ENCODE measurements around the gene IGF1R.

The IGF1R gene

DNA sequence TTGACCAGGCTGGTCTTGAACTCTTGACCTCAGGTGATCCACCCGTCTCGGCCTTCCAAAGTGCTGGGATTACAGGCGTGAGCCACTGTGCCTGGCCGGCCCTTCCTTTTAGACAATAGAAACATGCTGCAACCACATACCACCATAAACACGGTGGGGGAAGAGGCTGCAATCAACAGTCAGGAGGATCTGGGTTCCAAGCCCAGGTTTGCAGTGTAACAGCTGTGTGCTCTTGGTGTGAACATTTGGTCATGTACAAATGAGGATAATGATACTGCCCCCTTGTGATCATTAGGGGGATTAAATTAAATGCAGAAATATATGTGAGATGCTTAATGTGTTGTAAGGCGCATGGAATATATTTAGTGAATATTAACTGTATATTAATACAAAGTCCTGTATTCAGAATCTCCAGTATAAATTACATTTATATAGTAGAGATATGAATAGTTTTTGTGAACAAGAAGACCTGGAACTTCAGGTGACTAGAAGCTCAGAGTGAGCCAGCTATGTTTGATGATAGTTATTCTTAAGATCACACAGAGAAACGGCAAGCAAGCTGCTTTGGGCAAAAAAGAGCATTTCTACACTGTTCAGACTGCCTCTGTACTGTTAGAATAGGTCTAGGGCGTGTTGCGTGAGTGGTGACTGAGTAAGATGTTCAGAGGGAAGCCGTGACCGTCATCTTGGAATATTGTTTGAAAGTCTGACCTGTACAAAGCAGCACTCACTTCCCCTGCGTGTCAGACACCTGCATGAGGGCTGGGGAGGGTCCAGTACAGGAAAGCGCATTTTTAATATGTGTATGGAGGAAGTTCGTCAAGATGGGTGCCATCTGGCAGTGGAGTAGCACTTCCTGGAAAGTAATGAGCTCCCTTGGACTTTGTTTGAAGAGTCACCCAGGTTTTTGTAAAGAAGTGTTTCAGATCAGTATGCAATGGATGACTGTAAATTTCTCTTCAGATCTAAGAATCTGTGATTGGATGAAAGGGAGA is 233.5 kb downstream of the IGF1R start:
- Histone ChIP-seq H3K4me3 (ENCODE audit: low read depth, low read length) (no peak overlapping the region), H3K36me3 (ENCODE audit: control insufficient read depth, insufficient read depth, low read length) (no peaks in the 10 kb centered on the region), H3K4me1 (ENCODE audit: control insufficient read depth, insufficient read depth, low read length) (peaks cover 26% of the 10 kb centered on the region), H3K27ac (ENCODE audit: low read depth, low read length) (no peak overlapping the region), H3K27me3 (ENCODE audit: control insufficient read depth, insufficient read depth, low read length) (no peaks in the 10 kb centered on the region), H3K9ac (ENCODE audit: low read depth, low read length) (no peak overlapping the region), H3K9me3 (ENCODE audit: control insufficient read depth, insufficient read depth, low read length) (no peaks in the 10 kb centered on the region)

DNA sequence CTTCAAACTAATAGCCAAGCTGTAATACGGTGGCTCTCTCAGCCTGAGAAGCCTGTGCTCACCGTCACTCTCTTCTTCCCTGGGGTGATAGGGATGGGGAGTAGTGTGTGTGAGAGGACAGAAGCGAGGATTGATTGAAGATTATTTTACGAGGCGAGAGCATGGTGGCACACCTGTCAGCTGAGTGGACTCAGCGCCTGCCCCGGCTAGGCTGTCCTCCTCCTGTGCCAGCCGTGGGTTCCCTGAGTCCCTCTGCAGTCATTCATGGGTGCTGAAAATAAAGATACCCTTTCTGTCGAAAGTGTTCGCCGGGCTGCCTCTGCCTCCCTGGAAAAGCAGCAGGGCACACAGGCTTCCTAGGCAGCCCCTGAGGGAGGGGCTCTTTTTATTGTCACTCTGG is 235.1 kb downstream of the IGF1R start:
- Histone ChIP-seq H3K4me1 (ENCODE audit: control insufficient read depth, insufficient read depth, low read length) (peaks cover 17% of the 10 kb centered on the region), H3K36me3 (ENCODE audit: control insufficient read depth, insufficient read depth, low read length) (no peaks in the 10 kb centered on the region), H3K4me3 (ENCODE audit: low read depth, low read length) (no peak overlapping the region), H3K9me3 (ENCODE audit: control insufficient read depth, insufficient read depth, low read length) (no peaks in the 10 kb centered on the region), H3K27me3 (ENCODE audit: control insufficient read depth, insufficient read depth, low read length) (no peaks in the 10 kb centered on the region), H3K9ac (ENCODE audit: low read depth, low read length) (no peak overlapping the region), H3K27ac (ENCODE audit: low read depth, low read length) (no peak overlapping the region)

DNA sequence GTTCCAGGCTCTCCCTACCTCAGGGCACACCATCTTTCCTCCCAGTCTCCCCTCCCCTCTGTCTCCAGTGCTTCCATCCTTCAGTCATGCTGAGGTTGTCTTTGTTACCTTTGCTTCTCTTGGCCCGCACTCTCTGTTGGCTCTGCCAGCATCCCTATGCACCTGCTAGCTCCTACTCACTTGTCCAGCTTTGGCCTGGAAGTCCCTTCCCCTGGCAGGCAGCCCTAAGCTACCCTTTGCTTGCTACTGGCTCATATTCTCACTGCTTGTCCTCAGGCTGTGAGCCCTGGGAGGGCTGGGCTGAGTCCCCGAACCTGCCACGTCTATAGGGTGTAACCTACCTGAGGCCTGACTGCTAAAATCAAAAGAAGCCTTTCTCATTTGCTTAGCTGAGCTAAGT is 236.6 kb downstream of the IGF1R start:
- H3K27ac ChIP-seq (ENCODE audit: low read depth, low read length), result no peak overlapping the region
- H3K9me3 ChIP-seq (ENCODE audit: control insufficient read depth, insufficient read depth, low read length), result no peaks in the 10 kb centered on the region
- no peaks in the 10 kb centered on the region for H3K36me3 ChIP-seq (ENCODE audit: control insufficient read depth, insufficient read depth, low read length)
- no peaks in the 10 kb centered on the region for H3K27me3 ChIP-seq (ENCODE audit: control insufficient read depth, insufficient read depth, low read length)
- no peak overlapping the region for H3K4me3 ChIP-seq (ENCODE audit: low read depth, low read length)
- H3K4me1 ChIP-seq (ENCODE audit: control insufficient read depth, insufficient read depth, low read length), result peaks cover 31% of the 10 kb centered on the region
- H3K9ac ChIP-seq (ENCODE audit: low read depth, low read length), result no peak overlapping the region

DNA sequence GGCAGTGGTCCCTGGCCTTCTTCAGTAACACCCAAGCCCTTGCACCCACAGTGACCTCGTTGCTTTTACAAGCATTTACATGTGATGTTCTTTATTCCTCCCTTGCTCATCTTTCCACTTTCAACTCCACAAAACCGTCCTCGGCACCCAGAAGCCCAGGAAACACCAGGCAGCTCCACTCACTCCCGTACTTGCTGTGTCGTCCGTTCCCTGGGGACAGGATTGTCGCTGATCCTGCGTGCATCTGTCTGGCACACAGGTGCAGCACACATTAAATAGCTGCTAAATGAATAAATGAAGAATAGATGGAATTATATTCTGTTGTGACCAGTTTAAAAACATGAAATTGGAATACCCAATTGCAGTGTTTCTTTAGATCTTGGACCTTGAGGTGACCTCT is 239.6 kb downstream of the IGF1R start:
- Histone ChIP-seq H3K4me1 (ENCODE audit: control insufficient read depth, insufficient read depth, low read length) (peaks cover 32% of the 10 kb centered on the region), H3K36me3 (ENCODE audit: control insufficient read depth, insufficient read depth, low read length) (peaks cover 11% of the 10 kb centered on the region; the same call in 1 of the 2 replicates), H3K4me3 (ENCODE audit: low read depth, low read length) (no peak overlapping the region), H3K9ac (ENCODE audit: low read depth, low read length) (no peak overlapping the region), H3K27me3 (ENCODE audit: control insufficient read depth, insufficient read depth, low read length) (no peaks in the 10 kb centered on the region), H3K9me3 (ENCODE audit: control insufficient read depth, insufficient read depth, low read length) (no peaks in the 10 kb centered on the region), H3K27ac (ENCODE audit: low read depth, low read length) (no peak overlapping the region)

DNA sequence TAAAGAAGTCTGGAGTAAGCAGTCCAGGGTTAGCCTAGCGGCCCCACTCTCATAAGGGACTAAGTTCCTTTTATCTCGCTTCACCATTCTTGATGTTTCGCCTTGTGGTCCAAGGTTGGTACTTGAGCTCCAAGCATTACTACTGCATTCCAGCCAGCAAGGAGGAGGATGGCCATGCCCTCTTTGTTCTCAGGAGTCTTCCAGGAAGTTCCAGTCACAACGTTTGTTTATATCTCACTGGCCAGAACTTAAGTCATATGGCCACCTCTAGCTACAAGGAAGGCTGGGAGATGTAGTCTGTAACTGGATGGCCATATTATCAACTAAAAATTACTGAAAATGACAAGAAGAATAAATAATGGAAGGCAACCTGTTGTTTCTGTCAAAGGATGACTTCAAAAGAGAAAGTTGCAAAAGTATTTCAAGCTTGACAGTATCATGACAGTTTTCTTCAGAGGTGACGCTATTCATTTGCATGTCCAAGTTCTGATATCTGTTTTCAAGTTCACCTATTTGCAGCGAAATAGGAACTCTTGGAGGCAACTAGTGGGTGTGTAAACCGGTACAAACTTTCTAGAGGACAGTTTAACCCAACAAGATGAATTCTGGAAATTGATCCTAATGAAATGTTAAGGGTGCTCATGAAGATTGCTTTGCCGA is 240.6 kb downstream of the IGF1R start:
- Histone ChIP-seq H3K9ac (ENCODE audit: low read depth, low read length) (no peak overlapping the region), H3K4me1 (ENCODE audit: control insufficient read depth, insufficient read depth, low read length) (peaks cover 32% of the 10 kb centered on the region), H3K27ac (ENCODE audit: low read depth, low read length) (peak overlapping the region; percentile 1), H3K27me3 (ENCODE audit: control insufficient read depth, insufficient read depth, low read length) (no peaks in the 10 kb centered on the region), H3K4me3 (ENCODE audit: low read depth, low read length) (no peak overlapping the region), H3K36me3 (ENCODE audit: control insufficient read depth, insufficient read depth, low read length) (peaks cover 17% of the 10 kb centered on the region; the same call in 1 of the 2 replicates), H3K9me3 (ENCODE audit: control insufficient read depth, insufficient read depth, low read length) (no peaks in the 10 kb centered on the region)

DNA sequence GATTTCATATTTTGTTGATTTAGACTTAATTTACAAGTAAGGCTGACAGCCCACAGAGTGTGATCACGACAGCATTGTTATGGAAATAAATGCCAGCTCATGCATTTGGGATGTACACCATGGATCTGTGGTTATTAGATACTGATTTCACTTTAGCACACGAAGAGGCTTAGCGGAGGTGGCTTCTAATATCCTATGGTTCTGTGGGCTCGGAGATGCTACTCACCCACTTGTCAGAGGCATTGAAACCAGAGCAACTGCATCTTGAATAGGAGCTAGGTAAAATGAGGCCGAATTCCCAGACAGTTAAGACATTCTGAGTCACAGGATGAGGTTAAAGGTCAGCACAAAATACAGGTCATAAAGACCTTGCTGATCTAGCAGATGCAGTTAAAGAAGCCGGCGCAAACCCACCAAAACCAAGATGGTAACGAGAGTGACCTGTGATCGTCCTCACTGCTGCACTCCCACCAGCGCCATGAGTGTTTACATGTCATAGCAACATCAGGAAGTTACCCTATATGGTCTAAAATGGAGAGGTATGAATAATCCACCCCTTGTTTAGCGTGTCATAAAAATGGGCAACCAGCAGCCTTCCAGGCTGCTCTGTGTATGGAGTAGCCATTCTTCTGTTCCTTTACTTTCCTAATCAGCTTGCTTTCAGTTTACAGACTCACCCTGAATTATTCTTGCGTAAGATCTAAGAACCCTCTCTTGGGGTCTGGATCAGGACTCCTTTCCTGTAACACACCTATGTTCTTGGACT is 241.8 kb downstream of the IGF1R start:
- H3K9me3 ChIP-seq (ENCODE audit: control insufficient read depth, insufficient read depth, low read length), result no peaks in the 10 kb centered on the region
- H3K27me3 ChIP-seq (ENCODE audit: control insufficient read depth, insufficient read depth, low read length), result no peaks in the 10 kb centered on the region
- peak overlapping the region; percentile 65 for H3K27ac ChIP-seq (ENCODE audit: low read depth, low read length)
- H3K4me1 ChIP-seq (ENCODE audit: control insufficient read depth, insufficient read depth, low read length), result peaks cover 32% of the 10 kb centered on the region
- H3K9ac ChIP-seq (ENCODE audit: low read depth, low read length), result no peak overlapping the region
- peaks cover 17% of the 10 kb centered on the region; the same call in 1 of the 2 replicates for H3K36me3 ChIP-seq (ENCODE audit: control insufficient read depth, insufficient read depth, low read length)
- H3K4me3 ChIP-seq (ENCODE audit: low read depth, low read length), result no peak overlapping the region

DNA sequence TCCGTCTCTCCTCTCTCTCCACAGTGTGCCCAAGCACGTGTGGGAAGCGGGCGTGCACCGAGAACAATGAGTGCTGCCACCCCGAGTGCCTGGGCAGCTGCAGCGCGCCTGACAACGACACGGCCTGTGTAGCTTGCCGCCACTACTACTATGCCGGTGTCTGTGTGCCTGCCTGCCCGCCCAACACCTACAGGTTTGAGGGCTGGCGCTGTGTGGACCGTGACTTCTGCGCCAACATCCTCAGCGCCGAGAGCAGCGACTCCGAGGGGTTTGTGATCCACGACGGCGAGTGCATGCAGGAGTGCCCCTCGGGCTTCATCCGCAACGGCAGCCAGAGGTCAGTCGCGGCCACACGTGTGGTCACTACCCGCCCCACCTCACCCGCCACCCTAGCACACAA is 243.0 kb downstream of the IGF1R start:
- Histone ChIP-seq H3K4me1 (ENCODE audit: control insufficient read depth, insufficient read depth, low read length) (peaks cover 30% of the 10 kb centered on the region), H3K27ac (ENCODE audit: low read depth, low read length) (no peak overlapping the region)

DNA sequence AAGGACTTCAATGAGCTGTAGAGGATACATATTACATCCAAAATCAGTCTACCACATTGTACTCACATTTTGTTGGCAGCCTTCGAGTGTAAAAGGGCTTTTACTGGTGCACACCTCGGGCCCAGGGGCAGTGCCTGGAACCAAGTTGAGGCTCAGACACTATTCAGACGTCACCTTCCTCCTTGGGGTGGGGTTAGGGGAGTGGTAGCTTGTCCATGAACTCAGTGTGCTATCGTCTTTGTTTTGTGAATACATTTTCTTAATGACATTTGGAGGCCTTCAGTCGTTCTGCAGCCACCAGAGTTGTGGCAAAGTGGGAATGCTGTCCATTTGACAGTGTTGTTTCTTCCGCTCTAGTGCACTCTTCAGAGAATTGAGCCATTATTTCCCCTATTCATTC is 245.1 kb downstream of the IGF1R start:
- H3K4me1 ChIP-seq (ENCODE audit: control insufficient read depth, insufficient read depth, low read length), result peaks cover 25% of the 10 kb centered on the region; the same call in 1 of the 2 replicates
- H3K36me3 ChIP-seq (ENCODE audit: control insufficient read depth, insufficient read depth, low read length), result peaks cover 39% of the 10 kb centered on the region

More for the DNA sequence above, 243.0 kb downstream of the IGF1R start:
- H3K4me3 ChIP-seq (ENCODE audit: low read depth, low read length), result no peak overlapping the region
- H3K36me3 ChIP-seq (ENCODE audit: control insufficient read depth, insufficient read depth, low read length), result peaks cover 24% of the 10 kb centered on the region; the same call in 1 of the 2 replicates
- no peaks in the 10 kb centered on the region for H3K9me3 ChIP-seq (ENCODE audit: control insufficient read depth, insufficient read depth, low read length)
- no peaks in the 10 kb centered on the region for H3K27me3 ChIP-seq (ENCODE audit: control insufficient read depth, insufficient read depth, low read length)
- H3K9ac ChIP-seq (ENCODE audit: low read depth, low read length), result no peak overlapping the region

DNA sequence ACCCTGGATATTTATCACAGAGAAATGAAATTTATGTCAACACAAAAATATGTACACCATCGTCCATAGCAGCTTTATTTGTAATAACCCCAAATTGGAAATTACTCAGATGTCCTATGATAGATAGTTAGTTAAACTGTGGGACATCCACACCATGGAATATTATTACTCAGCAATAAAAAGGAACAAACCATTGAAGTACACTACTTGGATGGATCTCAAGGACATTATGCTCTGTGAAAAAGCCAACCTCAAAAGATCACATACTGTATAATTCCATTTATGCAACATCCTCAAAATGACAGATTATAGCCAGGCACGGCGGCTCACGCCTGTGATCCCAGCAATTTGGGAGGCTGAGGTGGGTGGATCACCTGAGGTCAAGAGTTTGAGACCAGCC is 246.0 kb downstream of the IGF1R start:
- H3K4me1 ChIP-seq (ENCODE audit: control insufficient read depth, insufficient read depth, low read length), result peaks cover 22% of the 10 kb centered on the region
- no peak overlapping the region for H3K9ac ChIP-seq (ENCODE audit: low read depth, low read length)
- no peaks in the 10 kb centered on the region for H3K27me3 ChIP-seq (ENCODE audit: control insufficient read depth, insufficient read depth, low read length)
- no peaks in the 10 kb centered on the region for H3K9me3 ChIP-seq (ENCODE audit: control insufficient read depth, insufficient read depth, low read length)
- H3K36me3 ChIP-seq (ENCODE audit: control insufficient read depth, insufficient read depth, low read length), result peaks cover 44% of the 10 kb centered on the region
- H3K27ac ChIP-seq (ENCODE audit: low read depth, low read length), result no peak overlapping the region
- no peak overlapping the region for H3K4me3 ChIP-seq (ENCODE audit: low read depth, low read length)

More for the DNA sequence above, 245.1 kb downstream of the IGF1R start:
- H3K9me3 ChIP-seq (ENCODE audit: control insufficient read depth, insufficient read depth, low read length), result no peaks in the 10 kb centered on the region
- no peak overlapping the region for H3K9ac ChIP-seq (ENCODE audit: low read depth, low read length)
- H3K27ac ChIP-seq (ENCODE audit: low read depth, low read length), result no peak overlapping the region
- H3K27me3 ChIP-seq (ENCODE audit: control insufficient read depth, insufficient read depth, low read length), result no peaks in the 10 kb centered on the region
- no peak overlapping the region for H3K4me3 ChIP-seq (ENCODE audit: low read depth, low read length)

DNA sequence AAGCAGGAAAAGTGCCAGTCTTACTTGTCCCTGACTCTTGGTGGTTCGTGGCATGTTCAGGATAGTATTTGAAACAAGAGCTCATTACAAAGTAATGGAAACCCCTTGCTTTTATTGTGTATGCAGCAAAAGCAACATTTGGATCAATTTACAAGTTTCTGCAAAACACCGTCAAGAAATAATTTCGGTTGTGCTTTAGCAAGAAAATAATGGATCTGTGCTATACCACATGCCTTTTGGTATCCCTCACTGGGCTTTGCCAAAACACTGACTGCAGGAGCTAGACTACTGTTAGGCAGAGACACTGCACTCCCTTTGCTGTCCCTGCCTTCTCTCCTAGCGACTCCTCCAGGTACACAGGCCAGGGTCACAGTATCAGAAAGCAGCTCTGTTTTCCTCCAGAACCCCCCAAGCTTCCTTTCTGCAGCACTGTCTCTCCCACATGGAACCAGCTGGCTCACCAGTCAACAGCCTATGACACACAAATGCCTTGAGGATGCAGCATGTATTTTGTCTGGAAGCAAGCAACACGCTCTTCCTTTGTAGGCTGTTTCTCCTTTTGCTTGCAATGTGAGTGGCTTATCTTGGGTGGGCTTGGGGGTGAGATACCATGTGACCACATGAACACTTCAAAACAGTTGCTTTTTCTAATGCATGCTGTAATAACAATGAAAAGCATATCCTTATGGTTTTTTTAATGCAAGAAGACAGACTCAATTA is 247.8 kb downstream of the IGF1R start:
- Histone ChIP-seq H3K27me3 (ENCODE audit: control insufficient read depth, insufficient read depth, low read length) (no peaks in the 10 kb centered on the region), H3K4me3 (ENCODE audit: low read depth, low read length) (no peak overlapping the region), H3K4me1 (ENCODE audit: control insufficient read depth, insufficient read depth, low read length) (peaks cover 30% of the 10 kb centered on the region), H3K9ac (ENCODE audit: low read depth, low read length) (no peak overlapping the region), H3K27ac (ENCODE audit: low read depth, low read length) (peak overlapping the region; percentile 89), H3K9me3 (ENCODE audit: control insufficient read depth, insufficient read depth, low read length) (no peaks in the 10 kb centered on the region), H3K36me3 (ENCODE audit: control insufficient read depth, insufficient read depth, low read length) (peaks cover 47% of the 10 kb centered on the region)
